ENCODE measurements around the gene HOXB3.
A peak's percentile ranks its signal among the peaks of the same experiment; 100 is the strongest.

HOXB3 gene

DNA sequence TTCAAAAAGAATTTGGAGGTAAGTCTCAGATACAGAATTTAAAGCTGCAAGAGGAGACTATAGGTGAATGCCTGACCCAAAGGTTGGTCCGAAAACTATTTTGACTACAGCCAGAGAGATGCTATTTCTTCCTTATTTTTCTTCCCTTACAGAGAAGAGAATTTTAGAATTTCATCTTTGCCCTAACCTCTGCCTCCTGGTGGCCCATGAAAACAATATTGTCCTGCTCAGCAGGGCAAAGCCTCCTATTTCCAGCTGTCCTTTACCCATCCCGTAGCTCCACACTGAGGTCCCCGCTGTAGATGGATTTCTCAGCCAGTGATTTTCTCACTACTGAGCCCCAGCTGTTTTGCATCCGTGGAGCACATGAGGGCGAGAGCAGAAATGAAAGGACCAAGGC lies 83.8 kb downstream of the HOXB3 start:
- Histone ChIP-seq H3K27me3 (ENCODE audit: insufficient read depth, poor library complexity, severe bottlenecking) (no peaks in the 10 kb centered on the region), H3K27ac (ENCODE audit: poor library complexity, severe bottlenecking) (peak overlapping the region; percentile 8), H3K4me1 (ENCODE audit: insufficient read depth, poor library complexity, severe bottlenecking) (peaks cover 13% of the 10 kb centered on the region), H3K4me3 (ENCODE audit: severe bottlenecking) (no peak overlapping the region), H3K36me3 (ENCODE audit: low read depth) (no peaks in the 10 kb centered on the region), H3K9me3 (ENCODE audit: severe bottlenecking) (no peaks in the 10 kb centered on the region)
- TF ChIP-seq, protein P1, sequence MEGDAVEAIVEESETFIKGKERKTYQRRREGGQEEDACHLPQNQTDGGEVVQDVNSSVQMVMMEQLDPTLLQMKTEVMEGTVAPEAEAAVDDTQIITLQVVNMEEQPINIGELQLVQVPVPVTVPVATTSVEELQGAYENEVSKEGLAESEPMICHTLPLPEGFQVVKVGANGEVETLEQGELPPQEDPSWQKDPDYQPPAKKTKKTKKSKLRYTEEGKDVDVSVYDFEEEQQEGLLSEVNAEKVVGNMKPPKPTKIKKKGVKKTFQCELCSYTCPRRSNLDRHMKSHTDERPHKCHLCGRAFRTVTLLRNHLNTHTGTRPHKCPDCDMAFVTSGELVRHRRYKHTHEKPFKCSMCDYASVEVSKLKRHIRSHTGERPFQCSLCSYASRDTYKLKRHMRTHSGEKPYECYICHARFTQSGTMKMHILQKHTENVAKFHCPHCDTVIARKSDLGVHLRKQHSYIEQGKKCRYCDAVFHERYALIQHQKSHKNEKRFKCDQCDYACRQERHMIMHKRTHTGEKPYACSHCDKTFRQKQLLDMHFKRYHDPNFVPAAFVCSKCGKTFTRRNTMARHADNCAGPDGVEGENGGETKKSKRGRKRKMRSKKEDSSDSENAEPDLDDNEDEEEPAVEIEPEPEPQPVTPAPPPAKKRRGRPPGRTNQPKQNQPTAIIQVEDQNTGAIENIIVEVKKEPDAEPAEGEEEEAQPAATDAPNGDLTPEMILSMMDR (IDR thresholded peaks at IDR 0.05; ENCODE audit: poor library complexity, severe bottlenecking): no peak
- no peak for DNase-seq (ENCODE audit: low spot score)
- ATAC-seq (ENCODE audit: low read depth): no peak

DNA sequence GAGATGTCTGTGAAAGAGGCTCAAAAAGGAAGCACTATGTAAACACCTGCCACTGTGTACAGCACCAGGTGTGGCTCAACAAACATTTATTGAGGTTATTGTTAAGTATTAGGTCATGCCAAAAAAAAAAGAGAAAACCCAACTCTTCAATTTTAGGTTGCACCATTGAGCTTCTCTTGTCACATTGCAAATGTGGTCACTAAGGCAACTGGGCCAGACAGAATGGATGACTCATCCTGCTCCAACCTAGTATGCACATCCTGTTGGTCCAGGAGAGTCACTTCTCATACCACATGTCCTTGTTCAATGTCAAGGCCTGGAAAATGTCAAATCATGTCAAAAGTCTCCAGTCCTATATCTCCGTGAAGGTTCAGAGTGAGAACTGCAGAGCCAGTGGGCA lies 84.3 kb downstream of the HOXB3 start:
- no peak overlapping the region for H3K4me3 ChIP-seq (ENCODE audit: severe bottlenecking)
- H3K4me1 ChIP-seq (ENCODE audit: insufficient read depth, poor library complexity, severe bottlenecking): peaks cover 11% of the 10 kb centered on the region
- H3K27me3 ChIP-seq (ENCODE audit: insufficient read depth, poor library complexity, severe bottlenecking): no peaks in the 10 kb centered on the region
- no peaks in the 10 kb centered on the region for H3K9me3 ChIP-seq (ENCODE audit: severe bottlenecking)
- DNase-seq (ENCODE audit: low spot score) (no peak), ATAC-seq (ENCODE audit: low read depth) (peak; percentile 81)
- TF ChIP-seq, protein P1 (IDR thresholded peaks at IDR 0.05; ENCODE audit: poor library complexity, severe bottlenecking): no peak
- H3K27ac ChIP-seq (ENCODE audit: poor library complexity, severe bottlenecking): peak overlapping the region; percentile 8
- no peaks in the 10 kb centered on the region for H3K36me3 ChIP-seq (ENCODE audit: low read depth)

DNA sequence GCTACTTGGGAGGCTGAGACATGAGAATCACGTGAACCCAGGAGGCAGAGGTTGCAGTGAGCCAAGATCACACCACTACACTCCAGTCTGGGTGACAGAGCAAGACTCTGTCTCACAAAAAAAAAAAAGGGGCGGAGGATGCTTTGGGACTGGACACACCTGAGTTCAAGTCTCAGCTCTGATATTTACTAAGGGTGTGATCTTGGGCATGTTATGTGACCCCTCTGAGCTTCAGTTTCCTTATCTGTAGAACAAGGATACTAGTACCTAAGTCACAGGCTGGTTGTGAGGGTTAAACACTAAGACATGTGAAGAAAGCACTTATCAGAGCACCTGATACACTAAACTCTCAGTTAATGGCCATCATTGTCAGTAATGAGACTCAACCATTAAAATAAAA lies 85.1 kb downstream of the HOXB3 start:
- no peak for DNase-seq (ENCODE audit: low spot score)
- Histone ChIP-seq H3K36me3 (ENCODE audit: low read depth) (no peaks in the 10 kb centered on the region), H3K9me3 (ENCODE audit: severe bottlenecking) (no peaks in the 10 kb centered on the region), H3K27ac (ENCODE audit: poor library complexity, severe bottlenecking) (no peak overlapping the region), H3K4me1 (ENCODE audit: insufficient read depth, poor library complexity, severe bottlenecking) (peaks cover 11% of the 10 kb centered on the region), H3K27me3 (ENCODE audit: insufficient read depth, poor library complexity, severe bottlenecking) (no peaks in the 10 kb centered on the region), H3K4me3 (ENCODE audit: severe bottlenecking) (no peak overlapping the region)
- no peak for ATAC-seq (ENCODE audit: low read depth)
- TF ChIP-seq, protein P1 (IDR thresholded peaks at IDR 0.05; ENCODE audit: poor library complexity, severe bottlenecking): no peak

DNA sequence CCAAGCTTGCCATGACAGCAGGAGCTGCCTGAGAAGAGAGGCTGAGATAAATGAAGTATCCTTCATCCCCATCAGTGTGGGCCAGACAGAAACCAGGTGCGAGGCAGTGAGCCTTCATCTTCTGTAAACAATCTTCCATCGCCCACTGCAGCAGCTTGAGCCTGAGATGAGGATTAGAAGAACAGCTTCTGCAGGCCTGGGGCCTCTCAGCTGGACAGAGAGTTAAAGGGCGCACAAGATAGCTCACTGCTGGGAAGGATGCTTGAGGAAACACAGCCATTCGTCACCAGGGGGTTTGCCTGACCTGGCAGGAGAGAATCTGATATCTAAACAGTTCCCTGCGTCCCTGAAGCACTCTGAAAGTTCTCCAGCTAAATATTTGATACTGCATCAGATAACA lies 86.3 kb downstream of the HOXB3 start:
- ATAC-seq (ENCODE audit: low read depth): no peak
- no peak for DNase-seq (ENCODE audit: low spot score)
- TF ChIP-seq, protein P1 (IDR thresholded peaks at IDR 0.05; ENCODE audit: poor library complexity, severe bottlenecking): no peak
- H3K4me3 ChIP-seq (ENCODE audit: severe bottlenecking): no peak overlapping the region
- no peaks in the 10 kb centered on the region for H3K9me3 ChIP-seq (ENCODE audit: severe bottlenecking)
- H3K27ac ChIP-seq (ENCODE audit: poor library complexity, severe bottlenecking): no peak overlapping the region
- H3K4me1 ChIP-seq (ENCODE audit: insufficient read depth, poor library complexity, severe bottlenecking): peaks cover 11% of the 10 kb centered on the region
- no peaks in the 10 kb centered on the region for H3K27me3 ChIP-seq (ENCODE audit: insufficient read depth, poor library complexity, severe bottlenecking)
- no peaks in the 10 kb centered on the region for H3K36me3 ChIP-seq (ENCODE audit: low read depth)

DNA sequence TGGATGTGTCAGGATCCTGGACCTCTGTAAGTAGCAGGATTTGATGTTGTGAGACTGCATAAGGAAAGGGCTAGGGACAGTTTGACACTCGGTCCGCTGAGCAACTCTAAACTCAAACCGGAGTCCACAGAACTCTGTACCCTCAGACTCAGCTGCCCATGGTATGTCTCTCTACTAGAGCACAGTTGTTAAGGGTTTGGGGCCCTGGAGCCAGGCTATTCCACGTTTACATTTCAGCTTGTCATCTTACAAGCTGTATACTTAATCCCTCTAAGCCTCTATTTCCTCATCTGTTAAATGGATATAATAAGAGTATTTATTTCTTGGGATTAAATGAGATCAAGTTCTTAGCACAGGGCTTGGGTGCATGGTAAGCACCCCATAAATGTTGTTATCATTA lies 87.1 kb downstream of the HOXB3 start:
- H3K4me1 ChIP-seq (ENCODE audit: insufficient read depth, poor library complexity, severe bottlenecking): peaks cover 14% of the 10 kb centered on the region
- DNase-seq (ENCODE audit: low spot score) (no peak), ATAC-seq (ENCODE audit: low read depth) (no peak)
- no peak overlapping the region for H3K4me3 ChIP-seq (ENCODE audit: severe bottlenecking)
- no peaks in the 10 kb centered on the region for H3K9me3 ChIP-seq (ENCODE audit: severe bottlenecking)
- TF ChIP-seq, protein P1 (IDR thresholded peaks at IDR 0.05; ENCODE audit: poor library complexity, severe bottlenecking): no peak
- no peaks in the 10 kb centered on the region for H3K27me3 ChIP-seq (ENCODE audit: insufficient read depth, poor library complexity, severe bottlenecking)
- H3K27ac ChIP-seq (ENCODE audit: poor library complexity, severe bottlenecking): no peak overlapping the region
- no peaks in the 10 kb centered on the region for H3K36me3 ChIP-seq (ENCODE audit: low read depth)
